Dedifferentiated amniotic fluid mesenchymal stem cell (primary cell): ENCODE data around the gene BOLL.
"Not testable (repeated sequence)": the region's sequence is repeated elsewhere in the genome, so short reads cannot be mapped to it uniquely, and the experiment has no call there.

Source experiments
- DNase-seq: peaks from one replicate; pipeline ENCODE4 v3.0.0-alpha.2; 2016; ENCODE audit errors: extremely low spot score

BOLL gene, protein sequence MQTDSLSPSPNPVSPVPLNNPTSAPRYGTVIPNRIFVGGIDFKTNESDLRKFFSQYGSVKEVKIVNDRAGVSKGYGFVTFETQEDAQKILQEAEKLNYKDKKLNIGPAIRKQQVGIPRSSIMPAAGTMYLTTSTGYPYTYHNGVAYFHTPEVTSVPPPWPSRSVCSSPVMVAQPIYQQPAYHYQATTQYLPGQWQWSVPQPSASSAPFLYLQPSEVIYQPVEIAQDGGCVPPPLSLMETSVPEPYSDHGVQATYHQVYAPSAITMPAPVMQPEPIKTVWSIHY

GRCh38 chr2:197784956-197785941, at the start of gene BOLL:
TSS of gene BOLL (minus strand) at chr2:197785319. CDS start at chr2:197781850, 3,469 bp downstream.
- DNase-seq = no peak

- DNase-seq = not testable (repeated sequence)
Observed at GRCh38 chr2:197834771-197835170, 49.7 kb upstream of the BOLL start.

- peak; percentile 67 for DNase-seq
Observed at GRCh38 chr2:197828464-197829135, 43.5 kb upstream of the BOLL start.

GRCh38 chr2:197827618-197828017, 42.5 kb upstream of the BOLL start:
- peak; percentile 53 for DNase-seq

DNA sequence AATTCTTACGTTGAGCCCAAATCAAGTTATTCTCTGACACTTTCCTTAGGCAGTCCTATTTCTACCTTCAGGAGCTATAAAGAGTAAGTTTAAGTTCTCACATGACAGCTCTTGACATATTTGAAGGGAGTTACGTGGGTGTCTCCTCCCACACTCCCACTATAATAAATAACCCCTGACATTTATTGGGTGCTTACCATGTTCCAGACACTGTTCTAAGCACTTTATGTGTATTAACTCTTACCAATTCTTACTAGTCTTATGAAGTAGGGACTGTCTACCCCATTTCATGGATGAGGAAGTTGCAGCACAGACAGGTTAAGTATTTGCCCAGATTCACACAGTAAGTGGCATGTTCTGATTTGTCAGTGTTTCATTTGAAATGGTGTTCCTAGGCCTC, 37.2 kb upstream of the BOLL start:
- DNase-seq = no peak

DNA sequence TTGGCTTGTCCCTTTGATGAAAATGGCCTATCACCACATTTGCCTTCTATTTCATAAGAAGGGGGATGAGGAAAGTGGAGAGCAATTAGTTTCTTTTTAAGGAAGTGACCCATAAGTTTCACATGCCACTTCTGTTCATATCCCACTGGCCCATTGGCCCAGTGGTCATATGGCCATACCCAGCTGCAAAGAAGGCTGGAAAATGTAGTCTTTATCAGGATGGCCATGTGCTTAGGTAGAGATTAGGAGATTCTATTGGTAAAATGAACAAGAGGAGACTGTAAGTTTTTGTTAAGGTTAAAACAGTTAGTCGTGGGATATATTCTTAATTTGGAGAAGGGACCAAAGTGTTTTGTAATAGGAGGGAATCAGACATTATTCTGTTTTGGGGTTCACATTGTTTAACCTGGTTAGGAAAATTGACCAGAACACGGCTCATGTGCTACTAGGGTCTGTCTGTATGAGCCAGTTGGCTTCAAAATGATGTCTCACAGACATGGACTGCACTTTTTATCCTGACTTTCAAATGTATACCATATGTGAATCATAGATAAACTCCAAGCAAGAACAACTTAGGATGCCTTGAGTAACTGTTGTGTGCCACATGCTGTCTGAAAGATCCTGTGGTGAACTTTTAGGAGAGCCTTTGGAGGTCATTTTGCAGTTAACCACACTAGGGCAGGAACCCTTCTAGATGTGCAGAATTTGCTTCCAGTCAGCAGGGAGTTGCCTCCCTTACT, 36.6 kb upstream of the BOLL start:
- no peak for DNase-seq

- no peak for DNase-seq
Observed at GRCh38 chr2:197814526-197814925, 29.4 kb upstream of the BOLL start.

DNA sequence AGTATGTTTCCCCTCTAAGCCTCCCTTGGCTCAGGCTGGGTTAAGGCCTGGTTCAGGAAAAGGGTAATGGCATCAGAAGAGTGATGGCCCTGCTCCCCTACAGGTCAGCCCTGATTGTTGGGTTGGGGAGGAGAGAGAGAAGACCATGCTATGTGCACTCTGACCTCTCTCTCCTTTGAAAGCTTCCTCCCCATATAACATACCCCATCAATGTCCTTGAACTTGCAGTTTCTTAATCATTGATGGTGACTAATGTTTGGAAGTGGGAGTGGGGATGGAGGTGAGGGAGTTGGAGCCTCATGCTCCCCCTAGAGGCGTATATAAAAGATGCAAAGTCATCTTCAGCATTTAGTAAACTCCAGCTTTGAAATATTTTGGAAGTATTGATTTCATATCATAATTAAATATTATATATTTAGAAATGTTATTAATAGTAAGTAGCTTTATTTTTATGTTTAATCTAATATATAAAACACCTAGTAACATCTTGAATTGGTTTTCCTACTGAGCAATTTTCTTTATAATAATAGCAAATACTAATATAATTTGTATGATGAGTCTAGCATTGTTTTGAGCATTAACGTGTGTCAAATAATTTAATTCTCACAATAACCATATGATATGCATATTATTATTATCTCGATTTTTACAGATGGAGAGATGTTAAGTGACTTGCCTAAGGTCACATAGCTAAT, 28.1 kb upstream of the BOLL start:
- no peak for DNase-seq

DNA sequence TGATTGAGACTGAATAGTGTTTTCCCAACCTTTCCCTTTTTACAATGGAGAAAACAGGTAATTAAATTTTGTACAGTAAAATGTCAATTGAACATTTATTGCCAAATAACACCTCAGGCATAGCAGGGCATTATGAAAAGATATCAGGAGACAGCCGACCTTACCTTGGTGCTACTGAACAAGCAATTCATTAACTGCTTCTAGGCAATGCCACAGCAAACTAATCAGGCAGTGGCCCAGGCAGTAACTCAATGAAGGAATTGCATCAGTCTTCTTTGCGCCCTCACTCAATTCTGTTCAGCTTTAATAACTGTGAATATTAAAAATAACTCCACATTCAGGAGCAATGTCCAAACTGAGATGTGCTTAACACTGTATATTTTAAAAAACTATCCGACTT, 25.4 kb upstream of the BOLL start:
- no peak for DNase-seq

GRCh38 chr2:197810016-197810415, 24.9 kb upstream of the BOLL start:
- no peak for DNase-seq

- no peak for DNase-seq
Observed at GRCh38 chr2:197809064-197809463, 23.9 kb upstream of the BOLL start.

- no peak for DNase-seq
Observed at GRCh38 chr2:197805715-197806633, 20.9 kb upstream of the BOLL start.

DNA sequence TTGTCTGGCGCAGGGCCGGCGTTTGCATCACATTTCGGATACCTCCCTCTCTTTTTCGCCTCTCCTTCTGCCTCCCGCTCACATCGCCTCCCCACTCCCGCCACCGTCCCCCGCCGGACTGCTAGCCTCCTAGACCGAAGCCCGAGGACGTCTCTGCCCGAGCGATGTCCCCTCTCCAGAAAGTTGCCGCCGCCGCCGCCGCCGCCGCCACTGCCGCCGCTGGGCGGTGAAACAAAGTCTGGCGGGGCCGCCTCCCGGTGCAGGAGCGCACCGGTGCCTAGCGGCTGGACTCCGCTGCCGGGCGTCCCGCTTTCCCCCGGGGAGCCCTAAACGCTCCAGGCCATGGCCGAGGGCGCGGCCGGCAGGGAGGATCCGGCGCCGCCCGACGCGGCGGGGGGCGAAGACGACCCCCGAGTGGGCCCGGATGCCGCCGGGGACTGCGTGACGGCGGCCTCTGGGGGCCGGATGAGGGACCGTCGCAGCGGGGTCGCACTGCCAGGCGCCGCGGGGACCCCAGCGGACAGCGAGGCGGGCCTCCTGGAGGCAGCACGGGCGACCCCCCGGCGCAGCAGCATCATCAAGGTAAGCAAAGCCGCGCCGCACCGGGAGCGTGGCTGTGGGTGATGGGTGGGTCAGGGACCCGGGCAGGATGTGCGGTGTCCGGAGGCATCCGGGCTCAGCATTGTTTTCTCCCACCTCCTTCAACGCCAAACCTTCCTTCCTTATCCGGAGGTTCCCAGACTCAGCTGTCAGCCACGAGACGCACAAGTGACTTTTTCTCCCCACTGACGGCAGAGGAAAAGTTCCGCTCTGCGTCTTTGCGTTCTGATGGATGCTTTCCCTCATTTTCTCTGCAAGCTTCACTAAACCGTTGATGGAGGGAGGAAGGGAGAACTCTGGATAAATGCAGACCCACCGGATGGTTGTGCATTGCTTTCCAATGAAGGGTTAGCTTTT, 19.9 kb upstream of the BOLL start:
- peak; percentile 21 for DNase-seq

GRCh38 chr2:197804049-197804757, 19.1 kb upstream of the BOLL start, which contains the start of gene PLCL1:
TSS of gene PLCL1 (plus strand) at chr2:197804593.
- DNase-seq = peak; percentile 91

GRCh38 chr2:197803033-197803444, 17.9 kb upstream of the BOLL start:
- DNase-seq = peak; percentile 76

DNA sequence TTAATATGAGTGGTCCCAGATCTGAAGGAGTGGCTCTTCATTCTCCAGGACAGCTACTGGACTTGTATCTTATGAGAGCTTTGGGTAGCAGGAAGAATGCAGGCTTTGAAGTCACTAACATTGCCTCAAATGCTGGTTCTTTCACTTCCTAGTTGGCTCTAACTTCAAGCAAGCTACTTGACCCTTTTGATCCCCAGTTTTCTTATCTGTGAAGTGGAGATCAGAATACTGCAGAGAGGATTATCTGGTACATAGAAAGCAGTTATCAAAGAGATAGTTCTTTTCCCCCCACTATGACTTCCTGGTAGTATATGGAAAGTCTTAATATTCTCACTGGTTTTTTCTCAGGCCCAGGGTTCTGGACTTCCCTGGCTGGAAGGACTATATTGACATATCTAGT, 15.9 kb upstream of the BOLL start:
- DNase-seq = no peak

GRCh38 chr2:197800091-197800490, 15.0 kb upstream of the BOLL start:
- DNase-seq = no peak

GRCh38 chr2:197799068-197799467, 13.9 kb upstream of the BOLL start:
- DNase-seq = no peak
